Measurements from ENCODE around the gene PPP2R5A. TPM values are rescaled to one million over a fixed set of nuclear protein-coding genes. Genes with fewer than 3 reads are reported as not detected.
A peak's percentile ranks its signal among the peaks of the same experiment; 100 is the strongest.
"Not testable (repeated sequence)": the region's sequence is repeated elsewhere in the genome, so short reads cannot be mapped to it uniquely, and the experiment has no call there.

Gene PPP2R5A
- total RNA-seq, 1 donor from 2014 or later: 17.5 TPM

DNA sequence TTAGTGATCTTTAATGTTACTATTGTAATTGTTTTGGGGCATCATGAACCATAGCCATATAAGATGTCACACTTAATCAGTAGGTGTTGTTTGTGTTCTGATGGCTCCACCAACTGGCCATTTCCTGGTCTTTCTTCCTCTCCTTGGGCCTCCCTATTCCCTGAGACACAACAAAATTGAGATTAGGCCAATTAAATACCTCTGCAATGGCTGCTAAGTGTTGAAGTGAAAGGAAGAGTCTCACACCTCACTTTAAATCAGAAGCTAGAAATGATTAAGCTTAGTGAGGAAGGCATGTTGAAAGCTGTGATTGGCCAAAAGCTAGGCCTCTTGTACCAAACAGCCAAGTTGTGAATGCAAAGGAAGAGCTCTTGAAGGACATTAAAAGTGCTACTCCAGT lies 30.7 kb downstream of the PPP2R5A start:
- no peak overlapping the region for H3K27ac Mint-ChIP-seq (ENCODE audit: unreplicated experiment)

DNA sequence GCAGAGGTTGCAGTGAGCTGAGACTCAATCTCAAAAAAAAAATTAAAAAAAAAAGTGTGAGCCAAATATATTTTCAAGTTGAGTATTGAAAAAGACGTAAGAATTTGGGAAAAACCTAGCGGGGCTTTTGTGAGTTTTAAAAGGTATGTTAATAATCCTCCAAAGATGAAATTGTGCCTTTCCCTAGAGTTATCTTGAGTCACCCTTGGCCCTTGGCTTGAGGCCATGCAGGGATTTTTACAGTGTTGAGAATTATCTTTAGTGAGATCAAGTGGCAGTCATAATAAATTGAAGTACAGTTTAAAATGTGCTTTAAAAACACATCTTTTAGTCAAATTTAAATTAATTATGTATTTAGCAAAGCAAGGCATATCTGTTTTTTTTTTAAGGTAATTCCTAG lies 32.7 kb downstream of the PPP2R5A start:
- TF ChIP-seq, protein P1, sequence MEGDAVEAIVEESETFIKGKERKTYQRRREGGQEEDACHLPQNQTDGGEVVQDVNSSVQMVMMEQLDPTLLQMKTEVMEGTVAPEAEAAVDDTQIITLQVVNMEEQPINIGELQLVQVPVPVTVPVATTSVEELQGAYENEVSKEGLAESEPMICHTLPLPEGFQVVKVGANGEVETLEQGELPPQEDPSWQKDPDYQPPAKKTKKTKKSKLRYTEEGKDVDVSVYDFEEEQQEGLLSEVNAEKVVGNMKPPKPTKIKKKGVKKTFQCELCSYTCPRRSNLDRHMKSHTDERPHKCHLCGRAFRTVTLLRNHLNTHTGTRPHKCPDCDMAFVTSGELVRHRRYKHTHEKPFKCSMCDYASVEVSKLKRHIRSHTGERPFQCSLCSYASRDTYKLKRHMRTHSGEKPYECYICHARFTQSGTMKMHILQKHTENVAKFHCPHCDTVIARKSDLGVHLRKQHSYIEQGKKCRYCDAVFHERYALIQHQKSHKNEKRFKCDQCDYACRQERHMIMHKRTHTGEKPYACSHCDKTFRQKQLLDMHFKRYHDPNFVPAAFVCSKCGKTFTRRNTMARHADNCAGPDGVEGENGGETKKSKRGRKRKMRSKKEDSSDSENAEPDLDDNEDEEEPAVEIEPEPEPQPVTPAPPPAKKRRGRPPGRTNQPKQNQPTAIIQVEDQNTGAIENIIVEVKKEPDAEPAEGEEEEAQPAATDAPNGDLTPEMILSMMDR (IDR thresholded peaks at IDR 0.05): no peak
- no peaks in the 10 kb centered on the region for H3K27me3 Mint-ChIP-seq (ENCODE audit: unreplicated experiment)
- no peak overlapping the region for H3K4me3 Mint-ChIP-seq (ENCODE audit: unreplicated experiment)
- H3K36me3 Mint-ChIP-seq (ENCODE audit: unreplicated experiment): no peaks in the 10 kb centered on the region
- no peak for DNase-seq (ENCODE audit: extremely low spot score, unreplicated experiment)
- H3K9me3 Mint-ChIP-seq (ENCODE audit: unreplicated experiment): no peaks in the 10 kb centered on the region
- H3K27ac Mint-ChIP-seq (ENCODE audit: unreplicated experiment): no peak overlapping the region
- H3K4me1 Mint-ChIP-seq (ENCODE audit: unreplicated experiment): peaks cover 29% of the 10 kb centered on the region

More for the DNA sequence above, 30.7 kb downstream of the PPP2R5A start:
- Mint-ChIP-seq H3K4me1 (ENCODE audit: unreplicated experiment) (peaks cover 32% of the 10 kb centered on the region), H3K36me3 (ENCODE audit: unreplicated experiment) (no peaks in the 10 kb centered on the region), H3K9me3 (ENCODE audit: unreplicated experiment) (no peaks in the 10 kb centered on the region), H3K4me3 (ENCODE audit: unreplicated experiment) (no peak overlapping the region), H3K27me3 (ENCODE audit: unreplicated experiment) (no peaks in the 10 kb centered on the region)
- TF ChIP-seq, protein P1 (IDR thresholded peaks at IDR 0.05): peak; percentile 32
- no peak for DNase-seq (ENCODE audit: extremely low spot score, unreplicated experiment)

DNA sequence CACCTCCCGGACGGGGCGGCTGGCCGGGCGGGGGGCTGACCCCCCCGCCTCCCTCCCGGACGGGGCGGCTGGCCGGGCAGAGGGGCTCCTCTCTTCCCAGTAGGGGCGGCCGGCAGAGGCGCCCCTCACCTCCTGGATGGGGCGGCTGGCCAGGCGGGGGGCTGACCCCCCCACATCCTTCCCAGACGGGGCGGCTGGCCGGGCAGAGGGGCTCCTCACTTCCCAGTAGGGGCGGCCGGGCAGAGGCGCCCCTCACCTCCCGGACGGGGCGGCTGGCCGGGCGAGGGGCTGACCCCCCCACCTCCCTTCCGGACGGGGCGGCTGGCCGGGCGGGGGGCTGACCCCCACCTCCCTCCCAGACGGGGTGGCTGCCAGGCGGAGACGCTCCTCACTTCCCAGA lies 35.8 kb downstream of the PPP2R5A start:
- H3K27ac Mint-ChIP-seq (ENCODE audit: unreplicated experiment); H3K4me1 Mint-ChIP-seq (ENCODE audit: unreplicated experiment); H3K36me3 Mint-ChIP-seq (ENCODE audit: unreplicated experiment); H3K9me3 Mint-ChIP-seq (ENCODE audit: unreplicated experiment); DNase-seq (ENCODE audit: extremely low spot score, unreplicated experiment); H3K27me3 Mint-ChIP-seq (ENCODE audit: unreplicated experiment); H3K4me3 Mint-ChIP-seq (ENCODE audit: unreplicated experiment): not testable (repeated sequence)

DNA sequence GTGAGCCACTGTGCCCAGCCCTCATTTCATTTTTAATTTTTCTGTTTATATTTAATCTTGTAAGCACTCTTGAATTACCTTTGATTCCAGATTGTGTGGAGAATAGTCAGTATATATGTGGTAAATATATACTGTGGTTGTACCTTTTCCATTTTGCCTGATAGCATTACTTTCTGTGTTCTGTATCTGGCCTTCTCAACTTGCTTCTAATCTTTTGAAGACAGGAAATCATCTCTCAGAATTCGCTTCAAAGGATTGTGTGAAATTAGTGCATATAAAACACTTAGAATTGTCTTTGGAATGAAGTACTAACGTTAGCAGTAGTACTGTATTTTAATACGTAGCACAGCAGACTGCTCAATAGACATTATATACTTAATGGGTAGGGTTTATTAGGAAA lies 37.9 kb downstream of the PPP2R5A start:
- DNase-seq (ENCODE audit: extremely low spot score, unreplicated experiment): no peak
- peaks cover under 1% of the 10 kb centered on the region for H3K4me1 Mint-ChIP-seq (ENCODE audit: unreplicated experiment)
- no peak overlapping the region for H3K27ac Mint-ChIP-seq (ENCODE audit: unreplicated experiment)
- no peaks in the 10 kb centered on the region for H3K9me3 Mint-ChIP-seq (ENCODE audit: unreplicated experiment)
- TF ChIP-seq, protein P1 (IDR thresholded peaks at IDR 0.05): no peak
- no peak overlapping the region for H3K4me3 Mint-ChIP-seq (ENCODE audit: unreplicated experiment)
- no peaks in the 10 kb centered on the region for H3K36me3 Mint-ChIP-seq (ENCODE audit: unreplicated experiment)
- H3K27me3 Mint-ChIP-seq (ENCODE audit: unreplicated experiment): no peaks in the 10 kb centered on the region

DNA sequence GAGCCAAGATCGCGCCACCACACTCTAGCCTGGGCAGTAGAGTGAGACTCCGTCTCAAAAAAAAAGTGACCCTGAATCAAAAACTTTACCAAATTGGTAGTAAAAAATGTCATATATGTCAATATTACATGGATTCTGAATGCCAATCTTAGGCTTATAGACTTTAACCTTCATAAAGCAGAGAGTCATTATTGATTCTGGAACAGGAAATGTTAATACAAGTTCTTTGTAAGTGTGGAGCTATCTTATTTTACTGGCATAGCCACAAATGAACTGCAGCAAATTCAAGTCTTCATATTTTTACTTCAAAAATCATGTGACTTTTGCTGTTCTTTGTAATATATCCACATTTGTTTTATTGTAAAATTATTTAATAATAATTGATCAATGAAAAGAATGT lies 41.3 kb downstream of the PPP2R5A start:
- no peaks in the 10 kb centered on the region for H3K27me3 Mint-ChIP-seq (ENCODE audit: unreplicated experiment)
- no peak overlapping the region for H3K4me3 Mint-ChIP-seq (ENCODE audit: unreplicated experiment)
- TF ChIP-seq, protein P1 (IDR thresholded peaks at IDR 0.05): no peak
- DNase-seq (ENCODE audit: extremely low spot score, unreplicated experiment): no peak
- no peaks in the 10 kb centered on the region for H3K36me3 Mint-ChIP-seq (ENCODE audit: unreplicated experiment)
- H3K9me3 Mint-ChIP-seq (ENCODE audit: unreplicated experiment): no peaks in the 10 kb centered on the region
- H3K27ac Mint-ChIP-seq (ENCODE audit: unreplicated experiment): no peak overlapping the region
- no peaks in the 10 kb centered on the region for H3K4me1 Mint-ChIP-seq (ENCODE audit: unreplicated experiment)

DNA sequence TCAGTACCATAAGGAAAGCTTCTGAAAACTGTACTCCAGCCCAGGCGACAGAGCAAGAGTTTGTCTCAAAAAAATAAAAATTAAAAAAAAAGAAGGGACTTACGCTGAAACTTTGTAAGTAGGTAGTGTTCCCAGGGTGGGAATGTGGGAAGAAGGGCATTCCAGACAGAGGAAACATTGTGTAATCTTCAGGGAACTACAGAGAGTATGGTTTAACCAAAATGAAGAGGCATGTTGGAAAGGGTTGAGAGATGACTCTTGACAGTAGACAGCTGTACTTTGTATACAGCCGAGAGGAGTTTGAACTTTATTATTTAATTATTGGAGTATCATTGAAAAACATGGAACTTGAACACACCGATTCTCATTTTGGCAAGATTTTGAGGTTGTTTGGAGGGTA lies 43.0 kb downstream of the PPP2R5A start:
- no peaks in the 10 kb centered on the region for H3K4me1 Mint-ChIP-seq (ENCODE audit: unreplicated experiment)
- H3K9me3 Mint-ChIP-seq (ENCODE audit: unreplicated experiment): no peaks in the 10 kb centered on the region
- no peak for DNase-seq (ENCODE audit: extremely low spot score, unreplicated experiment)
- no peak overlapping the region for H3K4me3 Mint-ChIP-seq (ENCODE audit: unreplicated experiment)
- TF ChIP-seq, protein P1 (IDR thresholded peaks at IDR 0.05): no peak
- H3K27ac Mint-ChIP-seq (ENCODE audit: unreplicated experiment): no peak overlapping the region
- no peaks in the 10 kb centered on the region for H3K27me3 Mint-ChIP-seq (ENCODE audit: unreplicated experiment)
- H3K36me3 Mint-ChIP-seq (ENCODE audit: unreplicated experiment): no peaks in the 10 kb centered on the region

Measured in osteocyte (in vitro differentiated cells).